T1000 (cell line): ENCODE measurements around the gene MKRN2.
"Not testable (repeated sequence)": the region's sequence is repeated elsewhere in the genome, so short reads cannot be mapped to it uniquely, and the experiment has no call there.

Experiments
- DNase-seq: peaks from one replicate; lab custom pipeline; 2025; ENCODE audit warnings: mixed read lengths; lab: John Stamatoyannopoulos, UW

MKRN2 gene, protein sequence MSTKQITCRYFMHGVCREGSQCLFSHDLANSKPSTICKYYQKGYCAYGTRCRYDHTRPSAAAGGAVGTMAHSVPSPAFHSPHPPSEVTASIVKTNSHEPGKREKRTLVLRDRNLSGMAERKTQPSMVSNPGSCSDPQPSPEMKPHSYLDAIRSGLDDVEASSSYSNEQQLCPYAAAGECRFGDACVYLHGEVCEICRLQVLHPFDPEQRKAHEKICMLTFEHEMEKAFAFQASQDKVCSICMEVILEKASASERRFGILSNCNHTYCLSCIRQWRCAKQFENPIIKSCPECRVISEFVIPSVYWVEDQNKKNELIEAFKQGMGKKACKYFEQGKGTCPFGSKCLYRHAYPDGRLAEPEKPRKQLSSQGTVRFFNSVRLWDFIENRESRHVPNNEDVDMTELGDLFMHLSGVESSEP

DNA sequence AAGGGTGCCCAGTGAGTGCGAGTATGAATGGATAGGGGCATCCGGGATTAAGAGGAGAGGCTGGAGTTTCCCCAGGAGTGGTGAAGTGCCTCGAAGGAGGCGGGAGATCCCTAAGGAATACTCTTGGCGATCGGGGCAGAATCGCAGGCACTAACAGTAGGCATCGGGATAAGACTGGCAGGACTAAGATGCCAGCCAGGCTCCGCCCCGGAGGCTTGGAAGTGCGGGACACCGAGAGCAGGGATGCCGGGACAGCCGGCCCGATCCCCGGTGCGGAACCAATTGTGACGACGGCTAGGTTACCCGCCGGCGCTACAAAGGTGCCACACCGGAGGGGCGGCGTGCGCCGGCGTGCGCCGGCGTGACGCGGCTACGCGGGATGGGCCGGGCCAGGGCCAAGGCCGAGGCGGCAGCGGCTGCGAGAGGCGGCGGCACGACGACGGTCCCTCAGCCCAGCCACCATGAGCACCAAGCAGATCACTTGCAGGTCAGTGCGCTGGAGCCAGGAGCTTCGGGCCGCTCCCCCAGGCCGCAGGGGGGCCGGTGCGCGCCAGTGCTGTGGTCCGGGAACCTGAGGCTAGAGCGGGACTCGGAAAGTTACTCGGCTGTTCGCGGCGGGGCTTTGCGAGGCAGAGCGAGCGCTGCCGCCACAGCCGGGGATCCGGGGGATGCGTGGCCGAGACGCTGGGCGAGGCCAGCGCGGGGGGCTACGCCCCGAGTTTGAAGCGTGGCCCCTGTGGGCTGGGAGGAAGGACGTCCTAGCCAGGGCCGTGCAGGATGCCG is at the start of gene MKRN2:
TSS of gene MKRN2 (plus strand) at position 398 of the 783 bp plus-strand sequence. CDS start at position 462, 64 bp downstream.
- DNase-seq: peak; percentile 90

DNA sequence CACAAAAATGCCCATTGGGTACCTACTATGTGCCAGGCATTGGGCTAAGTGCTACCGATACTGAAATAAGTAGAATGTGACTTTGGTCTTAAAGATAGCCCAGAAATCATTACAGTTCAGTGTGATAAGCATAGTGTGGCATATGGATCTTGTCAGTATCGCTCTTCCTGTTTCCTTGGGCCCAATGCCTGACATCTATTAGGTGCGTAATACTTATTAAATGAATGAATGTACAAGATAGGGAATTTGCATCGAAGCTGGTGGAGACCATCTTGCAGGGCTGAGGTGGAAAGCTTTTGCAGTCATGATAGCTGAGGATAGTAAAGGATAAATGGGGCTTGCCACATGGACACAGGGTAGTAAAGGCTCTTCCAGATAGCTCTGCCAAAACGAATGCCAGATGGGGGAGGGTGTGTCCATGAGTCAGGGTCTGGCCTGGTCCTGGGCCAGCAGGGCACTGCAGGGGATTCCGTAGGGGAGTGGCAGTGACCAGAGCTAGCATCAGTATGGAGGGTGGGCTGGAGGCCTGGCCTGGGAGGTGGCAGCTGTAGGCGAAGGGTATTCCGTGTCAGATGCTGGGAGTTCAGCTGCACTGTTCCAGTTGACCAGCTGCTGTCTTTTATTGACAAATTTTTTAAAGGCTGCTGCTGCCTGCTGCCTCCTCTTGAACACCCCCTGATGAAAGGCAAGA is 49.2 kb upstream of the MKRN2 start:
- DNase-seq: peak; percentile 40

DNA sequence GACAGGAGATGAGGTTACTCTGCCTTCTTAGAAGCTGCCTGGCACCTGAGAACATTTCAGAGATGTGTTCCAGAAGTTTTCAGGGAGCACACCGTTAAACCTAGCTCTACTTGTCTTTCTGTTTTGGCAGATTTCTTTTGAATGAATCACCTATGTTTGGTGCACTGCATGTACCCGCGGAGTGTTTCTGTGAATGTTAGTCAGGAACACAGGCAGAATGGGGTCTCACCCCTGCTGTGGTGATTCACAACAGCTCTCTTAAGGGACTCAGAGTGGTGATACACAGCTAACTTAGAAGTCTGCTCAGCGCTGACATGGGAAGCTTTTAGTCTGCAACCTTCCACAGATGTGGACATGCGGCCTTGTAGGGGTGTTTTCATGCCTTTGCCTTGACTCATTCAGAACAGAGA is 48.6 kb upstream of the MKRN2 start:
- peak; percentile 83 for DNase-seq

DNA sequence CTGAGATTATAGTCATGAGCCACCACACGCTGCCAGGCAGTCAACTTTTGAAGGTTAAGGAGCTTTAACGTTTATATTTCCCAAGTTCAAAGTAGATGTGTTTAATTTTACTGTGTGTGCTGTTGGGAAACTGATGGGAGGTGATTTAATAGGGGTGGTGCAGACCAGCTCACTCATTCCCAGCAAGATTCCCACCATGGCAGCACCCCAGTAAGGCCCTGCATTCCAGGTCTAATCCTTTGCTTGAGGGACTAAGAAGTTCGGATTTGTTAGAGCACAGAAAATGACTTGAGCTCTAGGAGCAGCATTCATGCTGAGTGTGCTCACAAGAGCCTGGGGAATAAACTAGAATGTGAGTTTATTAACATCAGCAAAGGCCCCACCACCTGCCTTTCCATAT is 47.4 kb upstream of the MKRN2 start:
- DNase-seq: no peak

DNA sequence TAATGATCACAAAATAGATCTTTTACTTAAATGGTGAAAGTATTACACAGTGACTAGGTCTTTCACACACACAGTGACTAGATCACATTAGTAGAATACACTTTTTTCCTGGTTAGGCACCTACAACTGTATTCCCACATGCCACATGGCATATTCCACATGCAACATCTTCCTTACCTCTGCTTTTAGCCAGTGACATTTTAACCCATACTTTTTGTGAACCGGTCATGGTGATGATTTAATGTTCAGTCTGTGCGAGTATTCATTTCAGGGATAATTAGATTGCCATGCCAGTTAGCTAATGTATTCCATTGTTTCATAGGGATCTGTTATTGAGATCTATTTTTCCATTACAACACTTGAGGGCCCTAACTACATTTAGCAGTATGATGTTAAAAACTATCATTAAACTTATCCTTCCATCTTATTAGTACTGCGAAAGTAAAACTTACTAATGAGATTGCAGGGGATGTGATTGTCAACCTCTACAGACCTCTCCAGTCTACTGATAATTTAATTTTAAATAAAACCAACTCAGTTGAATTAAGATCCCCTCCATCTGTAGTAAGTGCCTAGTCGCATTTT is 44.3 kb upstream of the MKRN2 start:
- DNase-seq: no peak

DNA sequence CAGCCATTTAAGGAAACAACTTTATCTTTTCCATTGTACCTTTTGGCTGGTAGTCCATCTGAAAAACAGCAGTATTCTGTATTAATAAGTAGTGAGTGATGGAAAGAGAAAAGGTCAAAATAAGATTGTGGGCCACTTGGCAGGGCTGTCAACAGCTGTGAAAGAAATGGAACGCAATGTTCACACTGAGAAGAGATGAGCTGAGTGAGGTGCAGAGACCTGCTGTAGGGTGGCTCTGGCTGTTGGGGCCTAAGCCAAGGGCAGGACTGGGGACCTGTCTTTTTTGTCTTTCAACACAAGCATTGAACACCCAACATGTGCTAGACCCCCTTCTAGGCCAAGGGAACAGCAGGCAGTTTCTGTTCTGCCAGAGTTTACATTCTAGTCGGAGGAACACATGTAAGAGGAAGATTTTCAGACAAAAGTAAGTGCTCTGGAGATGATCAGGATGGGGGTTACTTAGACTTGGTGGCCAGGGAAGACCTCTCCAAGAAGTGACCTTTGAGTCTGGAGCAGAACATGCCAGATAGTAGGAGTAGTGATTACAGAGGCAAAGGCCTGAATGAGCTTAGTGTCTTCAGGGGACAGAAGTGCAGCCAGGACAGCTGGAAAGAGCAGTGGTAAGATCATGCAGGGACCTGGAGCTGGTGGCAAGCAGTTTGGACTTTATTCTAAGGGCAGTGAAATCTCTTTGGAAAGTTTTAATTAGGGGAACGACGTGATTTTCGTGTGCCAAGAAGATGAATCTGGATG is 43.0 kb upstream of the MKRN2 start:
- DNase-seq: no peak

DNA sequence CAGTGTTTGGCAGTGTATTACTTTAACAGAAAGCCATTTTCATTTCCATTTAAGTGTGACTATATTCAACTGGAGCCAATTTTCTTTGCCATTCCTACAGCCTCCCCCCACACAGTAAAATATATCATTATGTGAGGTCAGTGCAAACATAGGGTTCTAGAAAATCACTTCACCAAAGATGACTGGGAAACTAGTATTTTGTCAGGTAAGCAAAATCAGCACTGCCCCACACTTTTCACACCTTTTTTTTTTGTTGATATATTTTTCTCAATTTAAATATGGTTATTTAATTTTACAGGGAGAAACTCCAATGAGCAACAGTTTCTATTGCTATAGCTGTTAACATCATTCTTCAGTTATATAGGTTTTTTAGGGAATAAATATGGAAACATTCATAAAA is 41.3 kb upstream of the MKRN2 start:
- no peak for DNase-seq

DNA sequence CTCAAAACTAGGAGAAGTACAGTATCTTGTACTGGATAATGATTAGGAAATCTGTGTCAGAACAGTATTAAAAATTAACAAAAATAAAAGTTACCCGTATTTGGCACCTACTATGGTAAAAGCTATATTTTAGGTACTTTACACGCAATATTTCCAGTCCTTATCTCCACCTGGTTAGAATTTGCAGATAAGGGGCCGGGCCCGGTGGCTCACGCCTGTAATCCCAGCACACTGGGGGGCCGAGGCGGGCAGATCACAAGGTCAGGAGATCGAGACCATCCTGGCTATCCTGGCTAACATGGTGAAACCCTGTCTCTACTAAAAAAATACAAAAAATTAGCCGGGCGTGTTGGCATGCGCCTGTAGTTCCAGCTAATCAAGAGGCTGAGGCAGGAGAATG is 40.0 kb upstream of the MKRN2 start:
- DNase-seq: no peak

DNA sequence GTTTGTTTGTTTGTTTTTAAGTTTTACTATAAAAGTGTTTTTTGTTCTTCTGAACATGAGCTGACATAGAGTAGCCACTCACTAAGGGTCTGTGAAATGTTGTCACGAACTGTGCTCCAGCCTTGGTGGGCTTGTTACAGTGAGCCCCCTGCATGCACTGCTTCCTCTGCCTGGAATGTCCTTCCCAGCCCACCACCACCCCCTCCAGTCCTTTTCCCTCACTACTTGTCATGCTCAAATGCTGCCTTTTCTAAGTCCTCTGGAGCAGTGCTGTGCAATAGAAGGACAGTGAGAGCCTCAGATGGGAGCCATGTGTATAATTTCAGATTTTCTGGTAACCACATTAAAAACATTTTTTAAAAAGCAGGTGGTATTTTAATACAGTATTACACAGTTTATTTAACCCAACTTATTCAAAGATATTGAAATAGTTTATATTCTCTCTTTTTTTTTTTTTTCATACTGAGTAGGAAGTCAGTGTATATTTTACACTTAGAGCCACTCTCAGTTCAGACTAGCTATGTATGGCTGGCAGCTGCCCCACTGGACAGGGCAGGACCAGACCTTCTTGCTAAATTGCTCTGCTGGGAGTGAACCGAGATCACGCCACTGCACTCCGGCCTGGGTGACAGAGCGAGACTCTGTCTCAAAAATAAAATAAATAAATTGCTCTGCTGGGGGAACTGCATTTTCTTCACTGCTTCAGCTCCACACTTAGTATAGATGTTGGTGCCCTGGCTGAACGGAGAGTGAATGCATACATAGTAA is 38.4 kb upstream of the MKRN2 start:
- DNase-seq: no peak

DNA sequence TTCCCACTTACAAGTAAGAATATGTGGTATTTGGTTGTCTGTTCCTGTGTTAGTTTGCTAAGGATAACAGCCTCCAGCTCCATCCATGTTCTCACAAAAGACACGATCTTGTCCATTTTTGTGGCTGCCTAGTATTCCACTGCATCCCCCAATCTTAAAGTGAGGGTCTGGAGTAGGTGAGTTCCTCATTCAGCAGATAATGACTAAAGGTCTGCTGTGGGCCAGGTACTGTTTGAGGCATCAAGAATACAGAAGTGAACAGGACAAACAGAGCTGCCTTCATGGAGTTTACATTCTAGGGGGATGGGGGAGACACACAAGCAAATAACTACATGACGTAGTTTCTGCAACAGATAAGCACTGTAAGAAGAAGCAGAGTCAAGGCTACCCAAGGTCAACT is 35.9 kb upstream of the MKRN2 start:
- DNase-seq: no peak

DNA sequence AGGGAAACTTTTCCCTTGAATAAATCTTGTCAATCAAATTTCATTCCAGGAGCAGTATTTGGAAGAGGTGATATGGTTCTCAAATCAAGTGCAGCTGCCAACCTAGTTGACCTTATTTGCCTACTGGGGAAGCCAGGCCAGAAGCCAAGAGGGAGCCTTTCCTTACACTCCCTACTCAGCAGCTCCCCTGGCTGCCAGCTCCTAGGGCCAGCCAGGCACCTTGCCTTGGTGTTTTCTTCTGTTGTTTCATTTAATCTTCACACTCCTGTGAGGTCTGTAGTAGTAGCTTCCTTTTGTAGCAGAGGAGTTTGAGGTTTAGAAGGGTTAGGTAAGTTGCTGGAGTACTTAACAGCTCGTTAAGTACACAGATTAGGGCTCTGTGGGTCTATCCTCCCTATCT is 34.2 kb upstream of the MKRN2 start:
- no peak for DNase-seq

DNA sequence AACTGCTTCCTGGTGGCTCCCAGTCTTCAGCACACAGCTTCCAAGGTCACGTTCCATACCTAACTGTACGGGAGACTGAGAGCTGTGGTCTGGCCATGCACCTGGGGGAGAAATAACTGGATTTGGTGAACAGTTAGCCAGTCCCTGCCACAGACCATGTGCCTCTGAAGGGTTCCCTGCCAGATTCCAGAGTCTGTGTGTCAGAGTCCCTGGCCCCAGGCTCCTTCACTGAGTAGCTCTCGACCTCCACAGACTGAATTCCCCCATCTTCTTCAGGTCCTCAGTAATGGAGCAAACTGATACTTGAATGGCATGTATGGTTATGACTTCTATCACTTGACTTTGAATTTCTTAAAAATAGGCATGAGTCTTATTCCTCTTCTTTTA is 29.1 kb upstream of the MKRN2 start:
- DNase-seq: no peak

DNA sequence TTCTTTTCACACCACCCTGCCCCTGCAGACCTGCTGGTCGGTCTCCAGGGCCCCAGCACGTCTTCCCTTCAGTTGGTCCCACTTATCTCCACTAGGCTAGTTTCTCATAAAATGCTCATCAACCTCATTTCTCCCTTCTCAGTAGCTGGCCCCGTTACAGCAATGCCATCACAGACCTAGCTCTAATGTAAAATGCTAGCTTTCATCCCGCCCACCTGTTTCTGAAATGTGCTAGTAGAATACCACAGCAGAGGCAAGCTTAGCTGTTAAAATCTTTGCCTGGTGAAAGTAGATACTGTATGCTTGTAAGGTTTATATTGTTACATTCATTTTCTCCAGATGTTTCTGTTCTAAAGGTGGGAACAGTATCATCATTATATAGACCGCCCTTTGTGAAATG is 24.7 kb upstream of the MKRN2 start:
- DNase-seq: no peak

DNA sequence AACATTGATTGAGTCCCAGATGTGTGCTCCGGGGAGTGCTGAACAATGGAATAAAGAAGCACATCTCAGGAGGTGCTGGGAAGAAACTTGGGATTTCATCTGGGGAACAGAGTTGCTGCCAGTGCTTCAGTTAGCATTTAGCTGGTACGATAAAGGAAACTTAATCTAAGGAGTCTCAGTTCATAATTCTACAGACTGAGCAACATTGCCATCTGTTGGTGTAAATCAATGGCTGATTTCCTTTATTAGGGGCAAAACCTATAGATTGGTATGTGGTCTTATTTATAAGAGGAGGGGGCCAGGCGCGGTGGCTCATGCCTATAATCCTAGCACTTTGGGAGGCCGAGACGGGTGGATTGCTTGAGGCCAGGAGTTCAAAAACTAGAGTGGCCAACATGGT is 20.5 kb upstream of the MKRN2 start:
- DNase-seq: no peak

DNA sequence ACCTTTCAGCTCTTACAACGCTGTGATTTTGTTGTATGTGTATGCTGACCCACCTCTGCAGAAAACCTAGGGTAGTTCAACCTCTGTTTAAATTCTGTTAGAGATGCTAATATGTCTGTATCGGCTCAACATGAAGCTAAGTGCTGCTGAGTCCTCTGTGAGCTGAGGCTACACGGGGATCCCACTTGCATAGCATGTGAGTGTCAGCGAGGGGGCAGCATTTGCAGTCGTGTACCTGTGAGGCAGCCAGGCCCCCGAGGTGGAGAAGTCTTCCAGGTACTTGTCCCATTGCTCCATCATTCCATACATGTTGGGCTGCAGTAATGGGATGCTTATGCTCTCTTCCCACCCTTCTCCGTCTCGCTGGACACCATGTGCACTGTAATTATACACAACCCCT is 15.3 kb upstream of the MKRN2 start:
- DNase-seq: no peak

DNA sequence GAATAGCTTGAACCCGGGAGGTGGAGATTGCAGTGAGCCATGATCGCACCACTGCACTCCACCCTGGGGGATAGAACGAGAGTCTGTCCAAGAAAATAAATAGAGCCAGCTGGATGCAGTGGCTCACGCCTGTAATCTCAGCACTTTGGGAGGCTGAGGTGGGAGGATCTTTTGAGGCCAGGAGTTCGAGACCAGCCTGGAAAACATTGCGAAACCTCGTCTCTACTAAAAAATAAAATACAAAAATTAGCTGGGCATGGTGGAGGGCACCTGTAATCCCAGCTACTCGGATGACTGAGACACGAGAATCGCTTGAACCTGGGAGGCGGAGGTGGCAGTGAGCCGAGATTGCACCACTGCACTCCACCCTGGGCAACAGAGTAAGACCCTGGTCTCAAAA is 13.4 kb upstream of the MKRN2 start:
- DNase-seq: not testable (repeated sequence)

DNA sequence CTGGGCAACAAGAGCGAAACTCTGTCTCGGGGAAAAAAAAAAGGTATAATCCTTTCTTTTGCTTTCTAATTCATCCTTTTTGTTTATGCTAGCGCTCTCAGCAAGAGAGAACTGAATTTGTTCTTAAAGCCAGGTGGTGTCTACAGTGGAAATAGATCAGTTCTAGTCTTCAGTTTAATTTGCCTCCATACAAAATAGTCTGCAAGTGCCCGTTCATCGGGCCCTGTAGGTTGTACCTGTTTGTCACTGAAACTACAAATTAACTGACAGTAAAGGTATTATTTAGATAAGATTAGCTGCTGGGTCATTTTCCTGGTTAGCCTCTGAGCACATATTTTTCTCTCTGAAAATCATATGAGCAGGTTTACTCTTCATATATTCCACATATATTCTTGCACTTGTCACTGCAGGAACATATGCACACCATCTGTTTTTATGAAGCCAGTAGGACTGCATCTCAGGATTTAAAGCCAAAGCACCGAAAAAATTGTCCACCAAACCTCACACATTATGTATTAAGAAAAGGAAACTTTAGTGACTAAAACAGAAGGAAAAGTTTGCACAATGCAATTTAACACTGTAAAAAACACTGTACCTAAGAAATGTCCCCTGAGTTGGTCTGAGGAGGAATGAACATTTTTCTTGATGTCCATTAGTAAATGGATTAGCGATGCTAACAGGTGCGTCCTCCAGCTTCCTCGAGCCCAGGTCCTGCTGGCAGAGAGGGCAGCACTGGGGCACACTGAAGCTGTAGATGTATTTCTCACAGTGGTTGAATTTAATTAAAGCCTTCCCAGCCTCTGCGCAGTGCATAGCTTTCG is 12.0 kb upstream of the MKRN2 start:
- DNase-seq: no peak

DNA sequence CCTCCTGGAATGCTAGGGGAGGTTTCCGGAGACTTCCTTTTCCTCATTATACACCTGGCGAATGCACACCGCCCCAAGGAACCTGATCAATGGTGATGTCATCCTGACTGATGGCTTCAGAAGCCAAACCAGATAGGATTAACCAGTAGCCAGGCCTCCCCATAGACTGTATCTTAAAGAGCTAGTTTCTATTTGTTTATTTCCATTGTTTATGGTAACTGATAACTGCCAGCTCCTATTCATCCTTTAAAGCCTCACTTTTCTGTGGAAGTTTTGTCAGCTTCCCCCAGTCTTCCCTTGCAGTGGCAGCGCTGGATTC is 11.5 kb upstream of the MKRN2 start, which contains the start of gene MKRN2OS:
TSS of gene MKRN2OS (minus strand) at position 27 of the 319 bp plus-strand sequence. CDS start 35 bp downstream, outside the sequence.
- no peak for DNase-seq

DNA sequence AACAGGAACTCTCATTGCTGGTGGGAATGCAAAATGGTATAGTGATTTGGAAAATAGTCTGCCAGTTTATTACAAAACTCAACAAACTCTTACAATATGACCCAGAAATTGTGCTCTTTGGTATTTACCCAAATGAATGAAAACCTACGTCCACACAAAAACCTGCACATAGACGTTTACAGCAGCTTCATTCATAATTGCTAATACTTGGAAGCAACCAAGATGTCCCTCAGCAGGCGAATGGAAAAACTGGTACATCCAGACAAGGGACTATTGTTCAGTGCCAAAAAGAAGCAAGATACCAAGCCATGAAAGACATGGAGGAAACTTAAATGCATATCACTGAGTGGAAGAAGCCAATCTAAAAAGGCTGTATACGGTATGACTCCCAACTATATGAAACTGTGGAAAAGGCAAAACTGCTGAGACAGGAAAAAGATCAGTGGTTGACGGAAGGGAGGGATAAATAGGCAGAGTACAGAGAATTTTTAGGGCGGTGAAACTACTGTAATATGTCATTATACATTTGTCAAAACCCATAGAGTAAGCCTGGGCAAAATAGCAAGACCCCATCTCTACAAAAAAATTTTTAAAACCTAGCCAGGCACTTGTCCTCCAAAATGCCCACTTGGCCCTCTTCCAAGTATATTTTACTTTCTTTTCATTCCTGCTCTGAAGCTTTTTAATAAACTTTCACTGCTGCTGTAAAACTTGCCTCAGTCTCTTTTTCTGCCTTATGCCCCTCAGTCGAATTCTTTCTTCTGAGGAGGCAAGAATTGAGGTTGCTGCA is 6.7 kb upstream of the MKRN2 start:
- DNase-seq: no peak
